ENCODE measurements around the gene NCAM2.
"Not testable (repeated sequence)": the region's sequence is repeated elsewhere in the genome, so short reads cannot be mapped to it uniquely, and the experiment has no call there.

The NCAM2 gene

DNA sequence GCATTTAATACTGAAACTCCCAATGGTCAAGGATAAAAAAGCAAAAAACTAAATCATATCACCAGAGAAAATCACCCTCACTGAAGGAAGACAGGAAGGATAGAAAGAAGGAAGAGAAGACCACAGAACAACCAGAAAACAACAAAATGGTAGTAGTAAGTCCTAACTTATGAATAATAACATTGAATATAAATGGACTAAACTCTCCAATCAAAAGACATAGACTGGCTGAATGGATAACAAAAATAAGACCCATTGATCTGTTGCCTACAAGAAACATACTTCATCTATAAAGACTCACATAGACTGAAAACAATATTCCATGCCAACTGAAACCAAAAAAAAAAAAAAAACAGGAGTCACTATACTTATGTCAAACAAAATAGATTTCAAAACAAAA is 347.7 kb downstream of the NCAM2 start:
- DNase-seq: no peak

GRCh38 chr21:21366277-21366676 is 368.1 kb downstream of the NCAM2 start:
- DNase-seq: no peak

- DNase-seq: no peak
Observed at GRCh38 chr21:21367583-21367982, 369.4 kb downstream of the NCAM2 start.

- no peak for DNase-seq
Observed at GRCh38 chr21:21373969-21374368, 375.8 kb downstream of the NCAM2 start.

DNA sequence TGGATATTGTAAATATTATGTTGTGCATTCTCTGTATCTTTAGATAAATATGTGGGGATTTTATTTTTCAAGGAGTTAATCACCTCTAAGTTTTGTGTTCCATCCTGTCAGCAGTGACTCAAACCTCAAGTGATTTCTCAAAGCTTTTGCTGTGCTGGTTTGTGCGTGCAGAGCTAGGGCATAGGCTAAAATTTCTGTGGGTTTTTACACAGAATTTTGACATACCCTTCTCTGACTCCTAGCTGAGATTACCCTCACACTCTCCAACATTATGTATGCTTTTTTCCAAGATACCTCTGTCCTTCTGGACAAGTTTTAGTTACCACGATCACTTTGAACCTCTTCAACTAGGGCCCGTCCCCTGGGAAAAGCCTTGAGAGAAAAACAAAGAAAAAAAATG is 384.9 kb downstream of the NCAM2 start:
- DNase-seq: no peak

- DNase-seq: no peak
Observed at GRCh38 chr21:21384977-21385376, 386.8 kb downstream of the NCAM2 start.

GRCh38 chr21:21385404-21385803 is 387.2 kb downstream of the NCAM2 start:
- no peak for DNase-seq

GRCh38 chr21:21387916-21388315 is 389.7 kb downstream of the NCAM2 start:
- DNase-seq: no peak

DNA sequence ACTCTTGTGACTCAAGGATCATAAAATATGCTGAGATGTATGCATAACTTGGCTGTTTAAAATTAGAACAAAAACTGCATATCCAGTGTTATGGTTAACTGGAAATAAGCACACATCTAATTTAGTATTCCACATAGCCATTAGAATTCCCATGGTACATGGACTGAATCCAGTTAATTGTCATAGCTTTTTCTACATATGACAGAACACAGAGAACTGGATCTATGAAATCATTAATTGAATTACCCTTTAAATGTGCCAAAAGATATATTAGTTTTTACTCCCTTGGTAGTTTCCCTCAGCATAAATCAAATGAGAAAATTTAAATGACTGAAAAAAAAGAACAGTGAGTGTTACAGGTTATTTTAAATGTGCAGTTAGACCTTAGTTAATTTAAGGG is 395.9 kb downstream of the NCAM2 start:
- no peak for DNase-seq

- DNase-seq: no peak
Observed at GRCh38 chr21:21396424-21396823, 398.2 kb downstream of the NCAM2 start.

DNA sequence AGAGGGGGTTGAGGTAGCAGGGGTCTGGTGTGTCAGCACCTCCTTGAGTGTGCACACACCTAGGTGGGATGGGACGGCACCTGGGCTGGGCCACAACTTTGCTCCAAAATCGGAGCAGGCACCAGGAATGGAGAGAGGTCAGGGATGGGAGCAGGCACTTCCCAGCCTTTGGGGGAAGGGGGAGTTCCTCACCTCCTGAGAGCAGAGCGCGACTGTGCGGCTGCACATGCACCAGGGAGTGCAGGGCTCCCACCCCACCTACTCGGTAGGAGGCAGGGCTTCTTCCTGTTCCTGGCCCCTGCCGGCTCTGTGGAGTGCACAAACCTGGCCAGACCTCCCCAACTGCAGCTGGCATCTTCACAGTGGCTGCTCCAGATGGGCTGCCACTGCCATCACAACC is 399.3 kb downstream of the NCAM2 start:
- DNase-seq: no peak

GRCh38 chr21:21401444-21401843 is 403.2 kb downstream of the NCAM2 start:
- no peak for DNase-seq

- DNase-seq: not testable (repeated sequence)
Observed at GRCh38 chr21:21402187-21402586, 404.0 kb downstream of the NCAM2 start.

GRCh38 chr21:21404261-21404660 is 406.1 kb downstream of the NCAM2 start:
- DNase-seq: not testable (repeated sequence)

DNA sequence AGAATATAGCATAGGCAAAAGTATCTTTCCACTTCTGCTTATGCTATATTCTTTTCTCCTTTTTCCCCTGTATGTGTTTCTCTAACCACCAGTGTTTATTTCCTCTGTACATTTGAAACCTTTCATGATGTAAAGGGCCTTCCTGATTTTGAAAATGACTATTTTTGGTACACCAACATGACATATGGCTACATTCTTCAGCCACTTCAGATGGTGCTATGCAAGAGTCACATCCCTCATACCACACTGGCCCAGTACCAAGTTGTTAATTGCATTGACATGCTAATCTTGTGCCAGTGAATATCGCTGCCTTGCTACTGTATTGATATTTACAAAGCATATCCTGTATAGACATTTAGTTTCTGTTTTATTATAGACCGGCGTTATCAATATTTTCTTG is 408.7 kb downstream of the NCAM2 start:
- no peak for DNase-seq

GRCh38 chr21:21412096-21412495 is 413.9 kb downstream of the NCAM2 start:
- no peak for DNase-seq

DNA sequence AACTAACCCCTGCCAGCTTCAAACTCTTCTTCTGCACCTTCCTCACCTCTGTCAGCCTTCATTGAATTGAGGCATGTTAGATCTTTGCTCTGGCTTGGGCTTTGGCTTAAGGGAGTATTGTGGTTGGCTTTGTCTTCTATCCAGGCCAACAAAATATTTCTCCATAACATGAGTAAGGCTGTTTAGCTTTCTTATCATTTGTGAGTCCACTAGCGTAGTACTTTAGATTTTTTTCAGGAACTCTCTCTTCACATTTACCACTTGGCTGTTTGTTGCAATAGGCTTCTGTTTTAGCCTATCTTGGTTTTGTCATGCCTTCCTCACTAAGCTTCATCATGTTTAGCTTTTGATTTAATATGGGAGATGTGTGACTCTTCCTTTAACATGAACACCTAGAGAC is 417.5 kb downstream of the NCAM2 start:
- DNase-seq: no peak

- DNase-seq: no peak
Observed at GRCh38 chr21:21434944-21435343, 436.7 kb downstream of the NCAM2 start.

GRCh38 chr21:21436012-21436534 is 437.9 kb downstream of the NCAM2 start:
- no peak for DNase-seq

GRCh38 chr21:21439761-21440160 is 441.6 kb downstream of the NCAM2 start:
- DNase-seq: no peak

DNA sequence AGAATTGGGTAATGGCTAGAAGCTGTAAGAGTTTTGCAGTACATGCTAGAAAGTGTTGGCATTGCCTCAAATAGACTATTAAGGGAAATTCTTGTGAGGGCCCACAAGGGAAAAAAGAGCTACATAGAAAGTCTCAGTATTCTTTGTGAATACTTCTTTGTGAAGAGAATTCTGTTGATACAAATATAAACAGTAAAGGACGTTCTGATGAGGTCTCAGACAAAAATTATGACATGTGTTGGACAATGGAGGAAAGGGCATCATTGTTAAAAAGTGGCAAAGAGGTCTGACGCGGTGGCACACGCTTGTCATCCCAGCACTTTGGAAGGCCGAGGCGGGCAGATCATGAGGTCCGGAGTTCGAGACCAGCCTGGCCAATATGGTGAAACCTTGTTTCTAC is 458.9 kb downstream of the NCAM2 start:
- no peak for DNase-seq

GRCh38 chr21:21458124-21458631 is 460.0 kb downstream of the NCAM2 start:
- DNase-seq: no peak

- no peak for DNase-seq
Observed at GRCh38 chr21:21460979-21461378, 462.8 kb downstream of the NCAM2 start.

DNA sequence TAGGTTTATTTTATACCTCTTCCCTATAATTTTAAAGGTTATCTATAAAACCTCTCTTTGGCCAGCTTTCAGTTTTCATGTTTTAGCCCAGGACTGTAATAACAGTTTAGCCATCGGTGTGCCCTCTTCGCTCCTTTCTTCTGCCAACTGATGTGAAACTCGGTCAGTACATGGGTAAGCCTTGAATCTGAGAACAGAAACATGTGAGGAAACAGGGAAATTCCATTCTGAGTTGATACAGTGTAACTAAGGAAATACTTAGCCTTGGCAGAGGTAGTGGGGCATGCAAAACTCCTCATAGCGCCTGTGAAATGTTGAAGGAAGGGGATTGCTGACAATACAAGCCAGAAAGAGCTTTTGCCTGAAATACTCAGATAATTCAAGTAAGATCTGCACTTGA is 465.2 kb downstream of the NCAM2 start:
- DNase-seq: no peak

DNA sequence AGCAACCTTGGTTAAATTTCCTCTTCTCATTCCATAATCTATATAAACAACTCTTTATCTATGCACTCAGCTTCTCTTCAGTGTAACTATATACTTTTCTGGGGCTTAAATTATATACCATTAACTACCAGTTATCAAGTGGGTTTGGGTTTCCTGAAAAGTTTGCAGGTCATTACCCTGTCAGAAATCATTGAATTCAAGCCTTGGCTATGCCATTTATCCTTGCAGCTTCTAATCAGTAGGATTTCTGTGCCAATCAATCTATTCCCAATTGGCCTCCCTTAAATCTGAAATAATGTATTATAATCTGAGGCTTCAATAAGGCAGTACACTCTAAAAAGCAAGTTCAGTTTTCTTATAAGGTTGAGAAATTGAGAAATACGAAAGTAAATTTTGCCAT is 466.5 kb downstream of the NCAM2 start:
- DNase-seq: no peak

GRCh38 chr21:21466752-21467151 is 468.5 kb downstream of the NCAM2 start:
- DNase-seq: no peak

Data from activated CD4-positive, alpha-beta T cell treated with anti-CD3 and anti-CD28 coated beads, Interleukin-10, Interleukin-2, amounts not matched to agents 100 ng/mL and 50 ng/mL, durations not matched to agents 16 hours and 8 hours (primary cell).